HG03469 (cell line): ENCODE measurements around the gene SDK2.

ENCODE experiments used
- ATAC-seq: cut with Tn5 transposase; IDR thresholded peaks from one replicate; pipeline ENCODE4 v1.9.1; 2021; ENCODE audit warnings: mild to moderate bottlenecking, moderate library complexity, moderate number of reproducible peaks; ENCODE audit not compliant: unreplicated experiment

Gene SDK2

GRCh38 chr17:73544333-73544732, 99.9 kb downstream of the SDK2 start:
- ATAC-seq: no peak

- ATAC-seq: no peak
Observed at GRCh38 chr17:73542323-73542722, 101.9 kb downstream of the SDK2 start.

DNA sequence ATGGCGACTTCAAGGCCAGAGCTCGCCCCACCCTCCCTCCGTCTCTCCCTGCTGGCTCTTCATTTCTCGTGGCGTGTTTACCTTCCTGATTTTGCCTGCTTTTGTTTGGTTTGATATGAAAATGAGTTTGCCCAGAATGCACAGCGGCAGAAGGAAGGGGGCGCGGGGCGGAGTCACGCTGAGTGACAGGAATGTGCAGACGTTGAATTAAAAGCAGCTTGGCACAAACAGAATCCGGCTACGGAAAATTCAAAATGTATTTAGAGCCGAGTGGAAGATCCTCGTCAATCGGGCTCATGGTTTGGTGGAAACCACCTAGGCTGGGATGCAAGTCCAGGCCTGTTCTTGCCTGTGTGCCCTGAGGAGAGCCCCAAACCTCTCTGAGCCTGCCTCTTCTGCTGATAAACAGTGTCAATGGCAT, 102.7 kb downstream of the SDK2 start:
- ATAC-seq: no peak

DNA sequence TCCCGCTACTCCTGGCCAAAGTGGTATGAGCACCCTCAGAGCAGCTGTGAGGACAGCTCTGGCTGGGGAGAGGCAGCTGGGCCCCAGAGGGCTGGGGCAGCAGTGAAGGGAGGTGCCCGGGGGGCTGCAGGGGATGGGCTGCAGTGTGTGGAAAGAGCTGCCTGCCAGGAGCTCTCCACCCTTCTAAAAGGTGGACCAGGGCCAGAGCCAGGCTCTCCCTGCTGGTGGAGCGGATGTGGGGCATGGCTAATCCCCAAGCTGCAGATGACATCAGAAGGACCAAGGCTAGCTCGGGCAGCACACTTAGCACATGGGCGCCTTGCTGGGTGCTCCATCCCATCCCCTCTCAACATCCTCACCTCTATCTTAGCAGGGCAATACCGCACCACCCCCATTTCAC, 103.1 kb downstream of the SDK2 start:
- no peak for ATAC-seq

DNA sequence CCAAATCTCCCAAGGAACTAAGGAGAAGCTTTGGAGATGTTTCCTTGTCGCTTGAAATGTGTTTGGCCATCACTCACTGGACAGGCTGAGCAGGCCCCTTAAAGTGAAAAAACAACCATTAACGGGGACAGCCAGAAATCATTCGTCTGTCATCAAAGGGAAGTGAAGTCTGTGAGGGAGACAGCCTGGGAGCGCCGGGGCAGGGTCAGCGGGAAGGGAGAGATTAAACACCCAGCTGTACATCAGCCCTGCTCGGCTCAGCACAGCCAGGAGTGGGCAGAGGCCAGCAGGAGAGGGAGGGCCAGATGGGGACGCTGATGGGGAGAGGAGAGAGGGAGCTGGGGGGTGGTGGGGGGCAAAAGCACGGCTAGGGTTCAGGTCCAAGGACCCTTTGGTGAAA, 105.1 kb downstream of the SDK2 start:
- no peak for ATAC-seq

- no peak for ATAC-seq
Observed at GRCh38 chr17:73538445-73538844, 105.8 kb downstream of the SDK2 start.

DNA sequence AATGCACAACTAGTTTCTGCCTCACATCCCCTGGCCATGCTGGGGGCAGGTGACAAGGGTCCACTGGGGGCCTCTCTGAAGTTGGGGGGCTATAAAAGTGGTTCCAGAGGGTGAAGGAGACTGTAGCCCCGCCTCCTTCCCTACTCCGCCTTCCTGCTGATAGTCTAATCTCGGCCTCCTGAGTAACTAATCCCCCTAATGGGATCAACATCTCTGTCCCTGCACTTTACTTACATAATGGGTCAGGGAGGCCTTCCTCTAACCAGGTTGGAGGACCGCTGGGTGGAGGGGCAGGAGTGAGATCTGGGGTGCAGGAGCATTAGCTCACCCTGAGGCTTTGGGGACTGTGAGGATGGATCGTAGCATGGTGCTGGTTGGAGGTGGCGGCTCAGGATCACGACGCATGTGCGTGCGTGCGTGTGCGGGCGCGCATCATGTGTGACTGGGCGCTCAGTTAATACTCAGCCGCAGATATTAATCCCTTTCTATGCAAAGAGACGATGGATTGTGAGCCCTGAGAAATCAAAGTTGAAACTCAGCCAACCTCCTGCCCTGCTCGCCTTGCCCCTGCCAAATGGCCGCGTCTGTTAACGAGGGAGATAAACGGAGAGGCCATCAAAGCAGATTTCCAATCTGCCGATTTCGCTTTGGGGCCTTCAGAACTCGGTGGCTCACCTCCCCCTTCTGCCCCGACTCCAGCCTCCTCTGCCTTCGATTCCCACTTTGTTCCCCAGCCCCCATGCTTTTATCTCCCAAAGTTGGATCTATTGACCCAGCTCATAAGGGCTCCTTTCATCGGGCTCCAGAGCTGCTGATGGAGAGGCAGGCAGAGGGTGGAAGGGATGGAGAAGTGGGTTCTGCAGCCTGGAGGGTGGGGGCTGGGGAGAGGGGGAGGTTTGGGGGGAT, 107.3 kb downstream of the SDK2 start:
- ATAC-seq: no peak

- ATAC-seq: no peak
Observed at GRCh38 chr17:73535746-73536145, 108.5 kb downstream of the SDK2 start.

- no peak for ATAC-seq
Observed at GRCh38 chr17:73534209-73534909, 109.9 kb downstream of the SDK2 start.

- ATAC-seq: no peak
Observed at GRCh38 chr17:73533781-73534180, 110.5 kb downstream of the SDK2 start.

DNA sequence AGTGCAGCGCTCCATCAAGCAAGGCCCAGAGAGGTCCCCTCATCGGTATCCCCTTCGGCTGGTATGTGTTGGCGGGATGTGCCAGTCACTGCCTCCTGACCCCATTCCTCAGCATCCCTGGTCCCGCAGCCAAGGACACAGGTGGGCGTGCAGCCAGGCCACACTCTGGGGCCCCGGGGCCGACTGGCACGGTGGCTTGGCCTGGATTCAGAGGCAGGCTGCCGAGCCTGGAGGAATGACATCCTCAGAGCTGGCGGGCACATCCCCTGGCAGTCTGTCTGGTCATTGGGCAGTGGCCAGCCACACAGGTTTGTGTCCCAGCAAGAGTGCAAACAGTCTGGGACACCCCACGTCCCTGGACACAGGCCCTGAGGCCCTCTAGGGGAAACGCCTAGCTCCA, 111.1 kb downstream of the SDK2 start:
- no peak for ATAC-seq

GRCh38 chr17:73532421-73532901, 111.8 kb downstream of the SDK2 start:
- ATAC-seq: no peak

DNA sequence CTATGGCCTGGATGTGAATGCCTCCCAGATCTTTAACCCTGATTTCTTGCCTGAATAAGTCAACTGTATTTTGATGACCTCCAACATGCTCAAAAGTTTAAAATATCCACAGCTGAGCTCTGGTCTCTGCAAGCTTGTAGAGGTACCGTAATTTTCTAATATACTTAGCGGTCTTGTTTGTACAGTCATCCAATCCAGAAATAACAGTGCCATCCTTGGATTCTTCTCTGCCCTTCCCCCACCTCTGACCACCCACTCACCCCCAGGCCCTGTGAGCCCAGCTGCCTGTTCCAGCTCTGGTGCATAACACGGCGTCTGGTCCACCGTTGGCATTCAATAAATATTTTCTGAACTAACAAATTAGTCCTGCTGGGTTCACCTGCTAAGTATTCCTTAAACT, 113.1 kb downstream of the SDK2 start:
- no peak for ATAC-seq

- ATAC-seq: no peak
Observed at GRCh38 chr17:73528679-73529078, 115.6 kb downstream of the SDK2 start.

GRCh38 chr17:73526952-73527351, 117.3 kb downstream of the SDK2 start:
- ATAC-seq: no peak

GRCh38 chr17:73524941-73525679, 119.1 kb downstream of the SDK2 start:
- ATAC-seq: no peak

GRCh38 chr17:73522696-73523095, 121.5 kb downstream of the SDK2 start:
- ATAC-seq: no peak

- ATAC-seq: no peak
Observed at GRCh38 chr17:73522107-73522506, 122.1 kb downstream of the SDK2 start.

DNA sequence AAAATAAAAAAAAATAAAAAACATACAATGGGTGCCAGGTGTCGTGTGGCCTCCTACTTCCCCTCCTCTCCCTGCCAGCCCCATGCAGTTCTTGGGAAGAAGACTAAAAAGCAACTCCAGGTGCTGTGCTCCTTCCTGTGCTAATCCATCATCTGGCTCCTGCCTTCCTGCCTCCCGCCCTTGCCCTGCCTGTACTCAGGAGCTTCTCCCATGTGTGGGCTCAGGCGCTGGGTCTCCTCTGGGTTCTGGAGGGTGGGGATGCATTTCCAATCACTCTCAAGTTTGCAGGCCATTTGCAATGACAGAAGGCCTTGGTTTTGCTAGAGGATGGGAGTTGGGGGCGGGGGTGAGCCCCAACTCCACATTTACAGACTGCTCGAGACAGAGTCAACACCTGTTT, 122.9 kb downstream of the SDK2 start:
- ATAC-seq: no peak

DNA sequence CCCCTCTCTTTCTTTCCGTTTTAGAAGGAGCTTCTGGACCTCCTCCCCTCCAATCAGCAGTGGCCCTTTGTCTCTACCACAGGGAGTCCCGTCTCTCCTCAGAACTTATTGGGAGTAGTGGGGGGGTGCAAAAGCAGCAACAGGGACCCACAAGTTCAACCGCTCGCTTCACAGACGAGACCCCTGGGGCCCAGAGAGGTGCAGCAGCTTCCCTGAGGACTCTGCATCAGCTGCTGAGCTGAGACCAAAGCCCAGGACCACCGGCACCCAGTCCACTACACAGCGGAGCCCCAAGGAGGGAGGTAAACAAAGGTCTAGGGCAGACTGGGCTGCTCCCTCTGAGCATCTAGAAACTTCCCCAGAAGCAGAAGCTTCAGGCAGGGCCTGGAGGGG, 123.9 kb downstream of the SDK2 start:
- ATAC-seq: no peak

DNA sequence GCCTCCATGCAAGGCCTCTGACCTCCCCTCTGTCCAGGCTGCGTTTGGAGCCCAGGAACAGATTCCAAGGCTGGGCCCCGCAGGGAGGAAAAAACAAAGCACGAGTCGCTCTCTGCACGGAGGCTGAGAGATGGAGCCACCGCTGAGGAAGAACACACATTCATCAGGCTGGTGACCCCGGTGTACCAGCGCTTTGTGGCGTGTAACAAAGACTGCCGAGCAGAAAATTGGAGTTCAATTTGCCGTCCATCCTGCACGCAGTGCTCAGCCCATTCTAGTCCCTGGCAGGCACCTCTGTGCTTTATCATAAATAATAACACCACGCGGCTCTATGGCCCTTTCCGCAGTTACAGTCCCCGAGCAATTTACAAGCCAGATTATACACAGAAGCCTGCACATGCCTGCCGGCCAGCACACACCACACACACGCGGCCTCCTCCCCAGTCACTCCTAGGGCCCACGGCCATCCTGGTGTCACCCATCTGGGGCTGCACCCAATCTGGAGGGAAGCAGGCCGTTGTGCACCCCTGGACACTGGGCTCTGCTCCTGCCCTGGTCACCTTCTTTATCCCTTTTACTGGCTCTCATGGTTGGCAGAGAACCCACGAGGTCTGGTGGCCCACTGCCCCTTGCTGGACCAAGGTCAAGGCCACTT, 124.4 kb downstream of the SDK2 start:
- no peak for ATAC-seq
